GM18526 (cell line): Measurements from ENCODE around the gene FBXL19.
A peak's percentile ranks its signal among the peaks of the same experiment; 100 is the strongest.

ENCODE experiments used
- POLR2A ChIP-seq: IDR thresholded peaks from 3 replicates; pipeline ENCODE4 v1.6.1; 2011; ENCODE audit not compliant: insufficient read length; ENCODE audit errors: extremely low read depth

Gene FBXL19

DNA sequence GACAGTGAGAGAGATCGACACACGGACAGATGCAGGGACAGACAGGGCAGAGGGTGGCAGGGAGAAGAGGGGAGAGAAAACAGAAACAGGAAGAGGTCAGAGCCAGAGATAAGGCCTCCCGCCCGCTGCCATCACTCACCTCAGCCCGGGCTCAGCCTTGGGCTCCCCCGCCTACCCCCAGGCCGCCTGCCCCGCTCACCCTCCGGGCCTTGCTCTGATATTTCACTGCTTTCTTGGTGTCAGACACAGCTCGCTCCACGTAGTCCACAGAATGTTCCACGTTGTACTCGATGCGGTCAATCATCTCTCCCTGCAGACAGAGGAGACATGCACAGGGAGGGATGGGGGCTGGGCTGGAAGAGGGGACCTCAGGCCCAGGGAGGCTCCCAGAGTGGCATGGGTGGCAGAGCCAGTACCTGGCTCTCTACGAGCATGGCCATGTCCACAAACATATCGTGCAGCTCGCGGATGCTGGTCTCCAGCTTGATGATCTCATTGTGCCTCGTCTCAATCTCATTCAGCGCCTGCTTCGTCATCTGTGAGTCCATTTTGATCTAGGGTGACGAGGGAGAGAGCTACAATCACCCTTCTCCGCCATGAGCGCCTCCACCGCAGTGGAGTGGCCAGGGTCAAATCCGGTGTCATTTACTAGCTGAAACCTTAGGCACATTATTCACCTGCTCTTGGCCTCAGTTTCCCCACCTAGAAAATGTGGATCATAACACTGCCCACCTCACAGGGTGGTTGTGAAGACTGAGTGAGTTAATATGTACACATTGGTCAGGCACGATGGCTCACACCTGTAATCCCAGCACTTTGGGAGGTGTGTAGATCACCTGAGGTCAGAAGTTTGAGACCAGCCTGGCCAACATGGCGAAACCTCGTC is 69.8 kb downstream of the FBXL19 start:
- TF ChIP-seq POLR2A, result no peak

DNA sequence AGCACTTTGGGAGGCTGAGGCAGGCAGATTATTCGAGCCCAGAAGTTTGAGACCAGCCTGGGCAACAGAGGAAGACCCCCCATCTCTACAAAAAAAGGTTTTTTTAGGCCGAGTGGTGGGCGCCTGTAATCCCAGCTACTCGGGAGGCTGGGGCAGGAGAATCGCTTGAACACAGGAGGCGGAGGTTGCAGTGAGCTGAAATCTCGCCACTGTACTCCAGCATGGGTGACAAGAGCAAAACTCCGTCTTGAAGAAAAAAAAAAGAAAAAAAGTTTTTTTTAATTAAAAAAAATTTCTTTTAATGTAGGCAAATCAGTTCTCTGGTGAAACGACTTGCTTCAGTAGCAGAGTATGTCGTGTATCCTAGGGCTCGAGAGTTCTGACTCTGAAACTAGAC is 72.6 kb downstream of the FBXL19 start:
- TF ChIP-seq POLR2A, result no peak

GRCh38 chr16:30996324-30996984 is 73.1 kb downstream of the FBXL19 start:
- TF ChIP-seq POLR2A, result no peak

DNA sequence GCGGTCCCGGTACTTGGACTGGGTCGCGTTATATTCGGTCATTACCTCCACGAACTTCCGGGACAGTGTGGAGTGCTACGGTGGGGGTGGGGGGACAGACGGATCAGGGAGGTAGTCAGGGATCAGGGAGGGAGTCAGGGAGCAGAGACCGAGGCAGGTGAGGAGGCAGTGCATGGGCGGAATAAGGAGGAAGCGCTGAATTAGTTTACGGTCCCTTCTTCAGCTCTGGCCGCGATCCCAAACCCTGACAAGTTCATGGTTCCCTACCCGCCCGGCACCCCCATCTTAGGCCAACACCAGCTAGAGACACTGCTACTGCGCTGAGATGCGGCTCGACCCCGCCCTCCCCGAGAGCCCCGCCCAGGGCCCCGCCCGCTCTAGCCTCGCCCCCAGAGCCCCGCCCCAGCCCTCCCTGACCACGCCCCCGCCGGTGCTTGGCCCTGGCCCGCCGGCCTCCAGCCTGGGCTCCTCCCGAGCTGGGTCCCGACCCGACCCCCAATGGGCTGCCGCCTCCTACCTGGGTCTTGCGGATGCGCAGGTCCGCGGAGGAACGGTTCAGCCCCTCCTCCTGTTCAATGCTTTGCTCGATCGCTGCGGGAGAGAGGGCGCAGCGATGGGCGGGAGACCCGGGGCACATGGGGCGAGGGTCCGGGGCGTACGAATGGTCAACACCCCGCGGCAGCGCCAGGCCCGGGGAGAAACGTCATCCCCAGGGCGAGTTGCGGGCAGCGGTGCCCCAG is 73.8 kb downstream of the FBXL19 start:
- peak; percentile 80 for TF ChIP-seq POLR2A

GRCh38 chr16:30997725-30998711 is 74.6 kb downstream of the FBXL19 start:
- no peak for TF ChIP-seq POLR2A
